Measurements from ENCODE around the gene ABCC3. TPM values are rescaled to one million over a fixed set of nuclear protein-coding genes. Genes with fewer than 3 reads are reported as not detected.

The ABCC3 gene
- total RNA-seq, 1 experiment from 2014 or later, result not detected

DNA sequence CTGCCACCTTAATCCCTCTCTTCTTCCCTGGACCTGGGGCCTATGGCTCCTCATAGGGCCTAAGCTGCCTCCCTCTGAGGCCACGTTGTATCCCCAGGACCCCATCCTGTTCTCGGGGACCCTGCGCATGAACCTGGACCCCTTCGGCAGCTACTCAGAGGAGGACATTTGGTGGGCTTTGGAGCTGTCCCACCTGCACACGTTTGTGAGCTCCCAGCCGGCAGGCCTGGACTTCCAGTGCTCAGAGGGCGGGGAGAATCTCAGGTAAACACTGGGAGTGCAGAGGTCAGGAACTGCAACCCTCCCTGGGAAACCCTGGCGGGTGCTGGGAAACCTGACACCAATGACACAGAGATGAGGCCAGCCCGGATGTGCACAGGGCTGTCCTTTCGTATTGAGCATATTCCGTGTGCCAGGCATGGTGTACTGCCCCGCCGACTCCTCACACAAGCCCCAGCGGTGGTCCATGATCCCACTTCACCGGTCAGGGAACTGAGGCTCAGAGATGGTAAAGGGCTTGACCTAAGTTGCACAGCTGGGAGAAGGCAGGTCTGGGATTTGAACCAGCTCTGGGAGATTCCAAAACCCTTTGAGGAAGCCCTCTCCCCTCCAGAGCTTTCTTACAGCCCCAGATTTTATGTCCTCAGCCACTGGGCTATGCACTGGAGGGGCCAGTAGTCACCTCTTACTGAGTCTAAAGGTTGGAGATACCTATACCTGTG, 50.1 kb downstream of the ABCC3 start:
- DNase-seq (ENCODE audit: low read depth, low spot score), result no peak
- in situ Hi-C loops (cut with HindIII; ENCODE audit: low pct_unique_long_range_greater_than_20kb, low sequenced_read_pairs), result no loop called here

DNA sequence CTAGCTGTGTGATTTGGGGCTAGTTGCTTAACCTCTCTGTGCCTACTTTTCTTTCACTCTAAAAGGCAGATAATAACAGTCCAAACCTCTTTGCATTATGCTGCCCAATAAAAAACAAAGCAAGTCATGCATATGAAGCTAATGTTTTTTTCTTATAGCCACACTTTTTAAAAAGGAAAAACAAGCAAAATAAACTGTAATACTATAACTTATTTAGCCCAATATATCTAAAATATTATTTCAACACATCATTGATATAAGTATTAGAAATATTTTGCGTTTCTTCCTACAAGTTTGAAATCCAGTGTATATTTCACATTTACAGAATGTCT, 50.6 kb downstream of the ABCC3 start:
- DNase-seq (ENCODE audit: low read depth, low spot score), result no peak
- in situ Hi-C loops (cut with HindIII; ENCODE audit: low pct_unique_long_range_greater_than_20kb, low sequenced_read_pairs), result no loop called here

DNA sequence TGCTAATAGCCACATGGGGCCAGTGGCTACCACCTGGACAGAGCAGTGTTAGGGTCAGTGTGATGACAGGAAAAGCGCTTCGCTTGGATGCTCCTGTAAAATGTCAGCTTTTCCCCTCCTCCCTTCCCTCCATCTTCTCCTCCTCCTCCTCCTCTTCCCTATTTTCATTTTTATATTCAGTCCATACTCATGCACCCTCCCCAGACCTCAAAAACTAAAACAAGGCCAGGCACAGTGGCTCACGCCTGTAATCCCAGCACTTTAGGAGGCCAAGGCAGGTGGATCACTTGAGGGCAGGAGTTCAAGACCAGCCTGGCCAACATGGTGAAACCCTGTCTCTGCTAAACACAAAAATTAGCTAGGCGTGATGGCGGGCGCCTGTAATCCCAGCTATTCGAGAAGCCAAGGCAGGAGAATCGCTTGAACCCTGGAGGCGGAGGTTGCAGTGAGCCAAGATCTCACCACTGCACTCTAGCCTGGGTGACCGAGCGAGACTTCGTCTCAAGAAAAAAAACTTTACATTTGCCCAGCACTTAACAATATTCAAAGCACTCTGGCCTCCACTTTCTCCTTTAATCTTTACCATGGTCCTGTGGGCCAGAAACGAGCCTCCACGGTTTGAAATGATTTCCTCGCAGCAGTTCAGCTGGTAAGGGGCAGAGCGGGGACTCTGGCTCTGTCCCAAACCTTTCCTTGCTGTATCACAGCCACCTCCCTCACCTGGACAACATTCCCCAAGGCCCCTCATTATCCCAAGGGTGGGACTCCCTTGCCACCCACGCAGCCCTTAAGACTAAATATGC, 51.2 kb downstream of the ABCC3 start:
- DNase-seq (ENCODE audit: low read depth, low spot score), result no peak
- in situ Hi-C loops (cut with HindIII; ENCODE audit: low pct_unique_long_range_greater_than_20kb, low sequenced_read_pairs), result no loop called here

DNA sequence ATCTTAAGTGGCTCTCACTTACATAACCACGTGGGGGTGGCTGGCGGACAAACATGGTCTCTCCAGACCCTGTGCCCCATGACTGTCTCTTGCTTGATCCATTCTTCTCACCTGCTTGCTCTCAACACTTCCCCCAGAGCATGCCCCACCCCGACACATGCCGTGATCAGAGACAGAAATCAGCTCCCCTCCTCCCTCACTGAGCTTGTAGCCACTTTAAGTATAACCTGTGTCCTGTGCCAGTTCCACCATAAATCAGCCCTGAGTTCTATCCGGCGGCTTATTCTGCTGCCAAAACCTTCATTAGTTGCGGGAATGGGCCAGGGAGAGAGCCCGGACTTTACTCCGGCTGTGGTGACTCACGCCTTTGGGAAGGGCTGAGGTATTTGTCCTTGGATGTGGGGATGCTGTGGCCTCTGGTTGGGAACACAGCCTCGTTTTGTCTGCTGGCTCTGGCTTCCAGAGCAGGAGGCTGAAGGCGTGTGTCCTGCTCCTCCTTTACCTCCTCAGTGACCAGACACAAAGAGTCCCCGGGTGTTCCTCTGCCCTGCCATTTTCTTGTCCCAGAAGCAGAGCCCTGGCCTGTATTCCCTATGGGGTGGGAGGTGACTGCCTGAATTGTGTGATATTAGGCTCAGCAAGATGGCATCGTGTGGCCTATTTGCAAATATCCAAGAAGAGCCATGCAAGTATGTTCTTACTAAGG, 52.0 kb downstream of the ABCC3 start:
- DNase-seq (ENCODE audit: low read depth, low spot score), result no peak
- in situ Hi-C loops (cut with HindIII; ENCODE audit: low pct_unique_long_range_greater_than_20kb, low sequenced_read_pairs), result no loop called here

DNA sequence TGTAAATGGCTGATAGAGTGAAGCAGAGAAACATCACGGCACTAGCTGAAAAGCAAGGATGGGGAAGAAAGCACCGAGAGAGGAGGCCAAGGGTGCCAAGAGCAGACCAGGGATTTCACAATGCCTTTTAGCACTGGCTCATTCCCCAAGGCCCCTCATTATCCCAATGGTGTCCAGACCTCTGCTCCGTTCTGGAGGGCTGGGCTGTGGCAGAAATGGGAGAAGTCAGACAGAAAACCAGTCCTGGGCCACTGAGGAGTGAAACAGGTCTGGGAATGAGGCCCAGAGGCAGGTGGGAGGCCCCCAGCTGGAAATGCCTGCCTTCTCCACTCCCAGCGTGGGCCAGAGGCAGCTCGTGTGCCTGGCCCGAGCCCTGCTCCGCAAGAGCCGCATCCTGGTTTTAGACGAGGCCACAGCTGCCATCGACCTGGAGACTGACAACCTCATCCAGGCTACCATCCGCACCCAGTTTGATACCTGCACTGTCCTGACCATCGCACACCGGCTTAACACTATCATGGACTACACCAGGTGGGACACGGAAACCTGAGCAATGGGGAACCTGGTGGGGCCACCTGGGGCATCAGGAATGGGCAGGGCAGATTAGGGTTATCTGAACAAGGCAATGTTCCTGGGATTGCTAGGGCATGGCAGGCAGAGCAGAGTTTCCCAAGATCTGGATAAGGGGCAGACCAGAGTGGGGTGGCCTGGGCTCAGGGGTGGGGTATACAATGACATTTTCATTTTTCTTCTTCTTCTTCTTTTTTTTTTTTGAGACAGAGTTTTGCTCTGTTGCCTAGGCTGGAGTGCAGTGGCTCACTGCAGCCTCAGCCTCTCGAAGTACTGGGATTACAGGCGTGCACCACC, 52.8 kb downstream of the ABCC3 start:
- in situ Hi-C loops (cut with HindIII; ENCODE audit: low pct_unique_long_range_greater_than_20kb, low sequenced_read_pairs), result no loop called here
- DNase-seq (ENCODE audit: low read depth, low spot score), result no peak

DNA sequence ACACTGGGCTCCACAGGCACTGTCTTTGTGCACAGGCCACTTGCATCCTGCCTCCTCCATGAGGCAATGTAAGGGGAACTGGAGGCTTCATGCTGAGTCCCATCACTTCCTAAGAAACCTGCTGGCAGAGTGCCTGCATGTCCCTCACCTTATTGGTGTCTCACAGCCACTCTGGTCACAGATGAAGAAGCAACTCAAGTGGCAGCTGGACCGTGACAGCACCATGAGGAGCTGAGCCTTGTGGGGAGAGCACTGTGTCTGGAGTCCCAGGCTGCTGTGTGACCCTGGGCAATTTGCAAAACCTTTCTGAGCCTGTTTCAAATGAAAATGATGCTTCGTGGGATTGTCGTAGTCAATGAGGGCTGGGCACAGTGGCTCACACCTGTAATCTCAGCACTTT, 53.6 kb downstream of the ABCC3 start:
- in situ Hi-C loops (cut with HindIII; ENCODE audit: low pct_unique_long_range_greater_than_20kb, low sequenced_read_pairs), result no loop called here
- no peak for DNase-seq (ENCODE audit: low read depth, low spot score)

DNA sequence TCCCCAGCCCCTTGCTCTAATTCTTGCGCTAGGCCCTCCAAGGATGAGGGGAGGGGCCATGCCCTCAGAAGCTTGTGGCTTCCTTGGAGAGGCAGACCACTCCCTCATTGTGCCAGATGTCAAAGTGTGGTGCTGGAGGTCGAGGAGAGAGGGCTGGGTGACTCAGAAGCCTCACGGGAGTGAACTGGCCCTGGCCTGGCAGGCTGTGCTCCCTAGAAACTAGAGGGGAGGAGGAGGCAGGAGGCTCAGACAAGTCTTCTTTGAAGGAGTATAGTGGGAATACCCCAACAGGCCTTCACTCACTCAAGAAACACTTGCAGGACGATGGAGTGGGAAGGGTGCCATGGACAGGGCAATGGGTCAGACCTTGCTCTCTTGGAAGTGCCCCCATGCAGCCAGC, 54.6 kb downstream of the ABCC3 start:
- DNase-seq (ENCODE audit: low read depth, low spot score), result no peak
- in situ Hi-C loops (cut with HindIII; ENCODE audit: low pct_unique_long_range_greater_than_20kb, low sequenced_read_pairs), result no loop called here

DNA sequence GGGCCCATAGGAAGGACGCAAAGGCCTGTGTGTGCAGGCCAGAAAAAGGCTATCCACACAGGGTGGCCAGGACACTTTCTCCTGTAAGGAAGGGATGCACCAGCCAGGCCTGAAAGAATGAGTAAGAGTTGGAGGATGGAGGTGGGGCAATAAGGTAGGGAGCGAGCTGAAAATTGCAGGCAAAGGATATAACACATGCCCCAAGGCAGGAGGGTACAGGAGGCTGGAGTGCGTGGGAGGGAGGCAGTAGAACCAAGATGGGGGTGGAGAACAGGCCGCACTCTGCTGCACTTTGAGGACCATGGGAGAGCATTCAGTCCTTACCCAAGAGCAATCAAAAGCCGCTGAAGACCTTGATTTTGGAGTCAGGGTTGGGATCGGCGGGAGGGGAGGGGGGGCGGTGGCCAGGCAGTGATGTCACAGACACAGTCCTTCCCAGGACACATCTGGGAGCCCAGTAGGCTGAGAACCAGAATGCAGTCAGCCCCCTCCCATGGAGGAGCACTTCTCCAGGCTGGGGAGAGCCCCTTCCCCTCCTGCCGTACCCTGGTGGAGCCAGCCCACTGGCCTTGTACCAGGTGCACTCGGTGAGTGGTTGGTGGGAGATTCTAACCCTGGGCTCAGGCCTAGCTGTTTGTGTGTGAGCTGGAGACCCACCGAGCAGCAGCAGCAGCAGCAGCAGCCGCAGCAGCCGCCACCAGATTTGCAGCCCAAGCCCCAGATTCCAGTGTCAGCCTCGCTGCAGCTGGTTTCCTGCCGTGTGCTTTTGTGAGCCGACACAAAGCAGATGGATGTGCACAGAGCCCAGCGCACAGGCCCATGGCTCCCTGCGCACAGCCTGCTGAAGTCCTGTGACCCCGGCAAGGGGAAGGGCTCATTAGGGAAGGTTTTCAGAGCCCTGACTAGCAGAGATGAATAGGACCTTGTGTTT, 55.5 kb downstream of the ABCC3 start:
- peak; percentile 17 for DNase-seq (ENCODE audit: low read depth, low spot score)
- in situ Hi-C loops (cut with HindIII; ENCODE audit: low pct_unique_long_range_greater_than_20kb, low sequenced_read_pairs), result no loop called here

DNA sequence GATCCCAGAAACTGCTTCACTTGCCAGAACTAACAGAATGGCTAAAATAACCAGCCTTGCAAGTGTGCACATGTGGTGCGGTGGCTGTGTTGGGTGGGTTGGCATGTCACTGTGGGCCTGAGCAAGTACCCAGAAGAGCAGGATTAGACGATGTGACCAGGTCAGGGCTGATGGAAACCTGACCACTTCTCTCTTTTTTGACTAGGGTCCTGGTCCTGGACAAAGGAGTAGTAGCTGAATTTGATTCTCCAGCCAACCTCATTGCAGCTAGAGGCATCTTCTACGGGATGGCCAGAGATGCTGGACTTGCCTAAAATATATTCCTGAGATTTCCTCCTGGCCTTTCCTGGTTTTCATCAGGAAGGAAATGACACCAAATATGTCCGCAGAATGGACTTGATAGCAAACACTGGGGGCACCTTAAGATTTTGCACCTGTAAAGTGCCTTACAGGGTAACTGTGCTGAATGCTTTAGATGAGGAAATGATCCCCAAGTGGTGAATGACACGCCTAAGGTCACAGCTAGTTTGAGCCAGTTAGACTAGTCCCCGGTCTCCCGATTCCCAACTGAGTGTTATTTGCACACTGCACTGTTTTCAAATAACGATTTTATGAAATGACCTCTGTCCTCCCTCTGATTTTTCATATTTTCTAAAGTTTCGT, 56.3 kb downstream of the ABCC3 start:
- in situ Hi-C loops (cut with HindIII; ENCODE audit: low pct_unique_long_range_greater_than_20kb, low sequenced_read_pairs), result no loop called here
- DNase-seq (ENCODE audit: low read depth, low spot score), result no peak

DNA sequence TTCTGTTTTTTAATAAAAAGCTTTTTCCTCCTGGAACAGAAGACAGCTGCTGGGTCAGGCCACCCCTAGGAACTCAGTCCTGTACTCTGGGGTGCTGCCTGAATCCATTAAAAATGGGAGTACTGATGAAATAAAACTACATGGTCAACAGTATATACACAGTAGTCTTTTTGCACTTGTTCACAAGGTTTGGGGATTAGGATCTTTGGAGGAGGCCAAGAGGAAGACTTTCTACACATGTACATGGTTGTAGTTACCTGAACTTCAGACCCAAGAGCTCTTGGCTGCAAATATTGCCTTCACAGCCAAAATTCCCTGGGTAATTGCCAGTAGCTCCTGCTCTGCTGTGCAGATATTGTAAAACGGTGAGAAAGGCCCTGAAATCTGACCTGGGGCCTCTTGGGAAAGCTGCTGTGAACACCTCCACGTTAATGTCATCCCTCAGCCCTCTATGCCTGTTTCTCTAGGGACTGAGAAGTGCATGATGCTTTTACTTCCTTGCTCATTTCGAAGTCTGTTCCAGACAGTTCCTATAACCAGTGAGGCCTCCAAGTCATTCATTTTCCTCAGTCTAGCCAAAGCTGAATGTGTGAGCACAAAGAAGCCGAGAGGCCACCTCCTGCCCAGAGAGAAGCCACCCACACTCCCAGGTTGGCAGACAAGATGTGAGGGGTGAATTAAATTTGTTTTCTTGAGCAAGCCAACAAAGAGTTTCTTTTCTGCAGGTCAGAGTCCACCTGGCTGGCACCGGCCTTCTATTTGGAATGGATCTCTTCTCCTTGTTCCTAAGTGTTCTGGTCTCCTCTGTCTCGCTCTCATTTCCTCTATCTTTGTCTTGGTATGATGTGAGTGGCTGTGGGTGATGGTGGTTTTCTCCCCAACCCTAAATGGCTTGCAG, 57.1 kb downstream of the ABCC3 start:
- in situ Hi-C loops (cut with HindIII; ENCODE audit: low pct_unique_long_range_greater_than_20kb, low sequenced_read_pairs), result no loop called here
- DNase-seq (ENCODE audit: low read depth, low spot score), result no peak

DNA sequence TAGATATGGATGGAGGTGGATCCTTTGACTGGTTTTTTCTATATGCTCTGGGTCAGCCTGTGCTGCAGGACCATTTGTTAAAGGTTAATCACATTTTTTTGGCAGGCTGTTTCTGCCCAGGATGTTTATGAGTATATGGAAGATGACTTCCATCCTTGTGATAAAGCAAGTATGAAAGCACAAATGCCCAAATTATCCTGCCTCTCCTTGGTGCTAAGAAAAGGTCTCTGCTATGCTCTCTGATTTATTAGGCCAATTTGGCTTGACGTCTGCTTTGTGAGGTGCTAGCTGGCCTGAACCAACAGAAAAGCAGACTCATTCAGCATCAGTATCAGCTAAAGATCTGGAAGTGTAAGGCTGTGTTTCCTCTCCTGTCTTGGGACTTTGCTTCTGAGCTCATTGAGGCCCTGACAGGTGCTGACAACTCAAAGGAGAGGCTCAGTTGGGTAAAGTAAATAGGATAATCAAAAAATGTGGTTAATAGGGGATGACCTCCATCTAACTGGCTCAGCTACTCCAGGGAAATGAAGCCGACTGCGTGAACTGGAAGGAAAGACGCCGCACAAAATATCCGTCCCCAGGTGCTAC, 57.9 kb downstream of the ABCC3 start:
- in situ Hi-C loops (cut with HindIII; ENCODE audit: low pct_unique_long_range_greater_than_20kb, low sequenced_read_pairs), result no loop called here
- DNase-seq (ENCODE audit: low read depth, low spot score), result no peak

DNA sequence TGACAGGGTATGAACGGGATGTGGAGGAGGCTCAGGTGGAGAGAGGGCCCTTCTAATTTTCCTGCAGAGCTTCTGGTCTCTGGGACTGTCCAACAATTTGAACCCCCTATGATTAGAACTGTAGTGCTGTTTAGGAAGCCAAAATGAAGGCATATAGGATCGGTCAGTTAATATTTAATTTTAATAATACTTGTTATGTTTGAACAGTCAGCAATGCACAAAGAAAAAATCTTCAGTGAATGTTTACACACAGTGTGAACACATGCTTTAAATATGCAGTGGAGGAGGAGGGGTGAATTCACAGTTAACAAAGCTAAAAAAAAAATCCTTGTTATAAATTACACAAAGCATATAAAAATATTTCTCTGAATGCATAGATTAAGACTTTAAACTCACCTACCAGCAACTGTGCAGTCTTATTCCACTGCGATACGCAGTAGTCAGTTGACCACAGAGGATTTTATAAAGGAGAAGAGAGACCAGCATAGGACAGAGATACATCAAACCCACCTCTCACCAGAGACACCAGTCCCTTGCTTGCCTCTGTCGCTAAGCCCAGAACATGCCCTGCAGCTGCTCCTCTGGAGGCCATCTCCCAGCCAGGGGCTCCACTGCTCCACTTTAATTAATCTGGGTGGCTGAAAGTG, 58.5 kb downstream of the ABCC3 start:
- no peak for DNase-seq (ENCODE audit: low read depth, low spot score)
- in situ Hi-C loops (cut with HindIII; ENCODE audit: low pct_unique_long_range_greater_than_20kb, low sequenced_read_pairs), result no loop called here

DNA sequence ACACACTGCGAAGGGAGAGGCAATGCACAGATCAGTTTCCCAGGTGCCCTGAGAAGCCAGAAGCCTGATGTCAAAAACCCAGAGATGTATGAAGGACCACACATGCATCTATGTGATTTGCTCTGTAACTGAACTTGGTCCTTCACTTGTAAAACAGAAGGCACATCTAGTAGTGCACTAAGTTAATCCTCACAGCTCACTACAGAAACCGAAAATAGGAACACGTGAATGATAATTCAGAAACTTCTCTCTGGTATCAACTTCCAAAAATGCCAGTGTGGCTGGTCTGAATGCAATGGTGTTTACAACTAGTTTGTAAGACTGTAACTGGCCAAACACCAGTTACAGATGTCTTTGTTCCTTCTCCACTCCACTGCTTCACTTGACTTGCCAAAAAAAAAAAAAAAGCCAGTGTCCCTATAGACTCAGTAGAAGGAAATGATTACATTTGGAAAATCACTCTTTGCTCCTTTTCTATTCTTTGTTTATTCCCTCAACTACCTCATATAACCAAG, 61.7 kb downstream of the ABCC3 start:
- in situ Hi-C loops (cut with HindIII; ENCODE audit: low pct_unique_long_range_greater_than_20kb, low sequenced_read_pairs), result no loop called here
- DNase-seq (ENCODE audit: low read depth, low spot score), result no peak

DNA sequence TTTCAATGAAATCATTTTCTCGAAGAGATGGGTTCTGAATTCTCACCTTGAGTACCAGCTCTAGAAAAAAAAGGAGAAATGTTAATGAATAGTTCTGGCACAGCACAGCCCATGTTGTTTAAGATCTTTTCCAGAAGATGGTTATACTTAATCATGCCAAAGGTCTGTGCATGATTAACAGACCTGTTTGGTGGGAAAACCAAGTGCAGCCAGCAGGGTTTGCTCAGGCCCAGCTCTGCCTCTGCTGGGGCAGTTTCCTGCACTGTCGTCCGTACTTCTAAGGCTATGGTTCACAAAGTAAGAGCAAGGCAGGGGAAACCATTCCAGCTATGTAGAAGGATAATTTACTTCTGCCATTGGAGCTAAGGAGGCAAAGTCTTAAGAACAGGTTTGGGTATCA, 62.4 kb downstream of the ABCC3 start:
- no peak for DNase-seq (ENCODE audit: low read depth, low spot score)
- in situ Hi-C loops (cut with HindIII; ENCODE audit: low pct_unique_long_range_greater_than_20kb, low sequenced_read_pairs), result no loop called here

Measured in SK-MEL-5 (cell line).